Cardiac muscle cell (in vitro differentiated cells and primary cell): ENCODE results near the gene C6orf136. TPM values are rescaled to one million over a fixed set of nuclear protein-coding genes. Genes with fewer than 3 reads are reported as not detected.

ENCODE experiments used
- DNase-seq, 2 donors: peaks; one replicate each; pipeline versions ENCODE4 v3.0.0 to v3.0.0-alpha.2; 2010 to 2017; ENCODE audit warnings: low read depth in 1 of 2, low spot score in 1 of 2
- H3K27ac ChIP-seq: fragments of 200-600 bp; sonication (generic); 2 replicates; pipeline ENCODE4 v1.5.1; 2016
- H3K27me3 ChIP-seq: fragments of 200-600 bp; sonication (generic); 2 replicates; pipeline ENCODE4 v1.6.0; 2016; ENCODE audit warnings: control low read depth
- H3K36me3 ChIP-seq: fragments of 200-600 bp; sonication (generic); 2 replicates; pipeline ENCODE4 v1.5.1; 2016; ENCODE audit warnings: control low read depth
- H3K4me1 ChIP-seq: fragments of 200-600 bp; sonication (generic); 2 replicates; pipeline ENCODE4 v1.8.1; 2017; ENCODE audit warnings: low read depth, mild to moderate bottlenecking, mixed run types
- H3K4me3 ChIP-seq: fragments of 200-600 bp; sonication (generic); 2 replicates; pipeline ENCODE4 v1.5.1; 2016; ENCODE audit warnings: mild to moderate bottlenecking
- H3K9me3 ChIP-seq: fragments of 200-600 bp; sonication (generic); 2 replicates; pipeline ENCODE4 v1.5.1; 2017; ENCODE audit warnings: low read depth, mild to moderate bottlenecking, control low read depth
- polyA plus RNA-seq: library from polyadenylated mRNA; unstranded; fragments of >200 nt; fragmentation: Nextera tagmentation; extraction: Ambion mirVana; gene quantifications from 2 replicates; pipeline ENCODE4 v1.2.1, GENCODE V29; 2016
- total RNA-seq: library from RNA; depleted of rRNA; stranded (reverse); fragments of >200 nt; gene quantifications from 2 replicates; pipeline ENCODE4 v1.2.3, GENCODE V29; 2016
- TF ChIP-seq, protein P1 (sequence below): IDR thresholded peaks from 2 replicates; pipeline ENCODE4 v1.5.1; 2012; ENCODE audit warnings: low read depth, mild to moderate bottlenecking, low read length

Gene C6orf136
- total and polyA plus RNA-seq, 2 experiments from 2014 or later, result 28.5 to 40.1 TPM

DNA sequence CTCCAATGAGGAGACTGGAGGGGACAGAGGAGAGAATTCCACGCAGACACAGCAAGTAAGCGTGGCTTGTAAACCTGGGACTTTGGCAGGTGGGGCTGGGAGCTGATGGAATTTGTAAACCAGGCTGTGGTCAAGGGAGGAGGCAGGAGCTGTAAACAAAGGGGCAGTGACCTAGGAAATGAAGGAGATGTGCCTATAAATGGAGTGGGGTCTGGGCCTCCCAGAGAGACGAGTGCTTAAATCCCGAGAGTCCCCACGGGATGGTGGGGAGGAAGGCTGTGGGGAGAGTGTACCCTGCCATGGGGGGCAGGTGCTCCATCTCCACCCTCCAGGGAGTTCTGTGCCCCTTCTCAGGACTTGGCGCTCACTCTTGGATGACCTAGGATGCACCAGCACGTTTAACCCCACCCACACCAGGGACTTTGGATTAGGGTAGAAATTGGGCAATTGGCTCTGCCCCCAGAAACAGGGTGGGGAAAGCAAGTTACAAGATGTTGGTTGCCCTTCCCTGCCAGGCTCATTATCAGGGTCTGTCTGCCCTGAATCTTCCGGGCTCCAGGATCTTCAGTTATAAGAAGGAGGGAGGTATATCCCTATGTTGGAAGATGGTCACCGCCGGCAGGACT, 29.8 kb downstream of the C6orf136 start:
- no peak overlapping the region for H3K4me3 ChIP-seq
- H3K4me1 ChIP-seq, result peaks cover 6% of the 10 kb centered on the region
- H3K36me3 ChIP-seq, result peaks cover 21% of the 10 kb centered on the region
- no peaks in the 10 kb centered on the region for H3K9me3 ChIP-seq
- no peak for DNase-seq
- H3K27me3 ChIP-seq, result no peaks in the 10 kb centered on the region
- TF ChIP-seq, protein P1, sequence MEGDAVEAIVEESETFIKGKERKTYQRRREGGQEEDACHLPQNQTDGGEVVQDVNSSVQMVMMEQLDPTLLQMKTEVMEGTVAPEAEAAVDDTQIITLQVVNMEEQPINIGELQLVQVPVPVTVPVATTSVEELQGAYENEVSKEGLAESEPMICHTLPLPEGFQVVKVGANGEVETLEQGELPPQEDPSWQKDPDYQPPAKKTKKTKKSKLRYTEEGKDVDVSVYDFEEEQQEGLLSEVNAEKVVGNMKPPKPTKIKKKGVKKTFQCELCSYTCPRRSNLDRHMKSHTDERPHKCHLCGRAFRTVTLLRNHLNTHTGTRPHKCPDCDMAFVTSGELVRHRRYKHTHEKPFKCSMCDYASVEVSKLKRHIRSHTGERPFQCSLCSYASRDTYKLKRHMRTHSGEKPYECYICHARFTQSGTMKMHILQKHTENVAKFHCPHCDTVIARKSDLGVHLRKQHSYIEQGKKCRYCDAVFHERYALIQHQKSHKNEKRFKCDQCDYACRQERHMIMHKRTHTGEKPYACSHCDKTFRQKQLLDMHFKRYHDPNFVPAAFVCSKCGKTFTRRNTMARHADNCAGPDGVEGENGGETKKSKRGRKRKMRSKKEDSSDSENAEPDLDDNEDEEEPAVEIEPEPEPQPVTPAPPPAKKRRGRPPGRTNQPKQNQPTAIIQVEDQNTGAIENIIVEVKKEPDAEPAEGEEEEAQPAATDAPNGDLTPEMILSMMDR, result no peak
- no peak overlapping the region for H3K27ac ChIP-seq

DNA sequence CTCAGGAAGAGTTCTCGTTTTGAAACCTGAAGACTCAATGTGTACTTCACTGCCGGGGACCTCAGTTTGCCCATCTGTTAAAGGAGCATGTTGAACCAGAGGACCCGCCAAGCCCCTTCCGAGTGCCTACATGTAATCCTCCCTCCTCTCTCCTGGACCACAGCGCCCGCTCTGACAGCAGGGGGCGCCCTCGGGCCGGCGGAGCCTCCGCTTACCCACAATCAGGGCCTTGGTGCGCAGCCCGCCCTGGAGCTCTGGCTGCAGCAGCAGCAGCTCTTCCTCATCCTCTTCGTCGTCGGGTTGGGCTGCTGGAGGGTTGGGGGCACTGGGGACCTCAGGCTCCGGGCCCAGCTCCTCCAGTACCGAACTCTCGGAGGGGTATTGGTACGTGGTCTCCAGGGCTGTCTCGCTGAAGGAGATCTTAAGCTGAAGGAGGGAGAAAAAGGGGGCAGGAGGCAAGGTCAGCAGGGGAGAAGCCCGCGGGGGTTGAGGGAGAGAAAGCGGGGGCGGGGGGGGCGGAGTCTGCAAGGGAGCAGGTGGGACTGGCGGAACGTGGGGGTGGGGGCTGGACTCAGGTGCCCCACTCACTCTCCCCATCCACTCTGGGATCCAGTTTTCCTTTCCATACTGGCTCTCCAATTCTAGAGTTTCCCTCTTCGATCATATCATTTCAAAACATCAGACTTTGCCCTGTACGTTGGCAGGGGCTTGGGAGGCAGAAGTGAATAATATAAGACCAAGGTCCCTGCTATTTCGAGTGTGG, 32.2 kb downstream of the C6orf136 start:
- H3K9me3 ChIP-seq, result no peaks in the 10 kb centered on the region
- H3K27me3 ChIP-seq, result no peaks in the 10 kb centered on the region
- peak; percentile 87 for DNase-seq
- H3K4me3 ChIP-seq, result no peak overlapping the region
- TF ChIP-seq, protein P1, result peak; percentile 96
- peaks cover 27% of the 10 kb centered on the region for H3K4me1 ChIP-seq
- peaks cover 21% of the 10 kb centered on the region for H3K36me3 ChIP-seq
- peak overlapping the region; percentile 3 for H3K27ac ChIP-seq

DNA sequence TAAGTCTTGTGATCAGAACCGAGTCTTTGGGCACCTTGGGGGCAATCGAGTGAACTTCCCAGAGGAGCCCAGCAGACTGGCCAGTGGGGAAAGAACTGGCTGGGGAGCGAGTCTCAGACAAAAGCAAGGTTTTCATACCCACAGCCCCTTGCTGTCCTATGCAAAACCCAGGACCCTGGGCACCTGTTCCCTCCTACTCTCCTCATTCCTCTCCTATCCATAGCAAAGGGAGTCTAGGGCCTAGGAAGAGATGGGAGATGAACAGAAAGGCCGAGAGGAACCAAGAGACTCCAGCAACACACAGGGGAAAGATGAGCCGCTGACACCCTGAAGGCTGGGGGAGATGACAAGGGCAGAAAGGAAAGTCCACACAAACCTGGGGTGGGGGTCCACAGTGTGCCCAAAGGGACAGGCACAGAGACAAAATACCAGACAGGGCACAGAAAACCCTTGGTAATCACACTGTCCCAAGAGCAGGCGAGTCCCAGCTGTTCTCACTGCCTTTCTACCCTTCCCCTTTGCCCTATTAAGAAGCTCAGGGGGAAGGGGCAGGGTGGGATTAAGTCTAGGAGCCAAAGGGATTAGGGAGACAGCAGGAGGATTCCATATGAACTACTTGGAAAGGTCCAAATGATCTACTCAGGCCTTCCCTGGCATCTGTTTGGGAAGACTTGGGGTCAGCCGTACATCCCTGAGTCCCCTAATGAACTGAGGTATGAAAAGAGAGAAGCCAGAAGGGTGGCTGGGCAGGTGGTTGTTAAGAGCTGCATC, 33.0 kb downstream of the C6orf136 start:
- no peaks in the 10 kb centered on the region for H3K9me3 ChIP-seq
- H3K4me1 ChIP-seq, result peaks cover 35% of the 10 kb centered on the region
- peak overlapping the region; percentile 3 for H3K27ac ChIP-seq
- TF ChIP-seq, protein P1, result no peak
- H3K4me3 ChIP-seq, result no peak overlapping the region
- no peak for DNase-seq
- H3K36me3 ChIP-seq, result peaks cover 21% of the 10 kb centered on the region
- no peaks in the 10 kb centered on the region for H3K27me3 ChIP-seq

DNA sequence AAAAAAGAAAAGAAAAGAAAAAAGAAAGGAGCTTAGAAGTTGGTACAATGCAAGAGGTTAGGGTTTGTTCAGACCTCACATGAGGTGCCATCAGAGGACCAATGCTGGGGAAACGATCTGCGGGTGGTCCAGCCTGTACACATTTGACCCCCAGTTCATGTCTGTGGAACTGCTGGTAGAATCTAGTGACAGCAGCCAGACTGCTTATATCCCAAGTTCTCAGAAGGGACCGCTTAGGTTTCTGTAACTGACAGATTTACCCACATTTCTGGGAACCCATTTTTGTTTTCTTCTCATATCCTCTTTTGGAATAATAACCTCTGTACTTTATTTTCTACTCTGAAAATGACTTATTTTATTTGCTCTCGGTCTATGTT, 34.8 kb downstream of the C6orf136 start:
- no peak overlapping the region for H3K4me3 ChIP-seq
- no peak for DNase-seq
- no peaks in the 10 kb centered on the region for H3K9me3 ChIP-seq
- peak overlapping the region; percentile 88 for H3K27ac ChIP-seq
- TF ChIP-seq, protein P1, result no peak
- peaks cover 16% of the 10 kb centered on the region for H3K36me3 ChIP-seq
- H3K4me1 ChIP-seq, result peaks cover 47% of the 10 kb centered on the region
- H3K27me3 ChIP-seq, result no peaks in the 10 kb centered on the region

DNA sequence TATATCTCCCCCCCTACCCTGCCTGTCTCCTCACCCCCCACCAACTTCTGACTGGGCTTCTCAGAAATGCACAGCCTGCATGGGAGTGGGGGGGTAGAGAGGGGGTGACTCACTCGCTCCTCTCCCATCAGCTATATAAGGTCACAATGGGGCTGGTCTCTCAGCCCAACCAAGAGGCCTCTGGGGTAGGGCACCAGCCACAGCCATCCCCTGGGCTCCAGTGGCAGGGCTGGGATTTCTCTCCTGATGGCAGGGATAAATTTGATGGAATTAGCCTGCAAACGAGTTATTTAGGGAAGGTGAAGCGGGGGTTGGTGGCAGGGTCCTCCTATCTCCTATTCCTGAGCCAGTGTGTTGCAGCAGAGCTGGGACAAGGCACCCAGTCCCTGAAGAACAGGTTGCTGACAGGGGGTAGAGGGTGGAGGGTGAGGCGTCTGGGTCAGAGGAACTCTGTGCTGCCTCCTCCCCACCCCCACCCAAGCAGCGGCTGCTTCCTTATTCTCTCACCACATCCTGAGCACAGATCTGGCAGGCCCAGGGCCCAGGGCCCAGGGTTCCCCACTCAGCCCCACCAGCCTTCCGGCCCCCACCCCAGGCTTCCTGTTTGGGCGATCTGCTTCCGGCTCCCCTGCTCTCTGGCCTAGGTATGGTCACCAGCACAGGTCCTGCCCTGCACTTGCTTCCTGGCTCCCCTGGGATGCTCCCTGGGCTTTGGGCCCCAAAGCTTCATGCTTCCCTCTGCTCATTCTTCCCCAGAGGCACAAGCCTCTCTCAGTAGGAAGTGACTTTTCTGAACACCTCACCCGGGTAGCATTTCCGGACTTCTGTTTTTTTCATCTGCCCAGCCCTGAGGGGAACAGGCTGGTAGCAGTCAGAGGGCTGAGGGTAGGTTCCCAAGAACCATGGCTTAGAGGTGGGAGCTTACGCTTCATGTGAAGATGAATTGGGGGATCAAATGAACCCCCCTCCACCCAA, 35.5 kb downstream of the C6orf136 start:
- peaks cover 10% of the 10 kb centered on the region for H3K36me3 ChIP-seq
- TF ChIP-seq, protein P1, result no peak
- peaks cover 47% of the 10 kb centered on the region for H3K4me1 ChIP-seq
- H3K4me3 ChIP-seq, result peak overlapping the region; percentile 2
- no peaks in the 10 kb centered on the region for H3K27me3 ChIP-seq
- H3K27ac ChIP-seq, result peak overlapping the region; percentile 88
- peak; percentile 68 to 84 for DNase-seq
- H3K9me3 ChIP-seq, result no peaks in the 10 kb centered on the region
